HL-60 (cell line): ENCODE measurements around the gene ADAM15.
A peak's percentile ranks its signal among the peaks of the same experiment; 100 is the strongest.

ENCODE experiments used
- DNase-seq, 2 experiments: peaks; one replicate each; pipeline ENCODE4 v3.0.0-alpha.2; 2010 to 2020; ENCODE audit warnings: low read depth in 1 of 2, low spot score in 1 of 2
- H3K27ac ChIP-seq: fragments of 250-450 bp; sonication (Bioruptor Pico); replicated peaks from 2 replicates; pipeline ENCODE4 v1.5.1; 2020; ENCODE audit warnings: mild to moderate bottlenecking, moderate library complexity
- H3K27me3 ChIP-seq: fragments of 250-450 bp; sonication (Bioruptor Pico); 2 replicates; pipeline ENCODE4 v1.5.1; 2021; ENCODE audit warnings: mild to moderate bottlenecking, moderate library complexity; ENCODE audit not compliant: insufficient read depth, poor library complexity, severe bottlenecking
- H3K4me3 ChIP-seq: replicated peaks from 2 replicates; pipeline ENCODE4 v1.5.1; 2011; ENCODE audit warnings: mild to moderate bottlenecking, control low read depth, low read length; ENCODE audit not compliant: insufficient read depth
- GABPA ChIP-seq: IDR thresholded peaks from 2 replicates; pipeline ENCODE4 v1.6.1; 2012; ENCODE audit warnings: low read depth
- POLR2AphosphoS5 ChIP-seq: IDR thresholded peaks from 2 replicates; pipeline ENCODE4 v1.6.1; 2012; ENCODE audit warnings: low read depth
- SPI1 ChIP-seq: IDR thresholded peaks from 2 replicates; pipeline ENCODE4 v1.6.1; 2012; ENCODE audit warnings: low read depth, mild to moderate bottlenecking, borderline replicate concordance
- TF ChIP-seq, protein P1 (sequence below): IDR thresholded peaks from one replicate; pipeline ENCODE4 v1.5.1; 2011; ENCODE audit warnings: low read length, control low read depth, inconsistent platforms; ENCODE audit not compliant: insufficient read depth
- TF ChIP-seq, protein P2 (sequence below): IDR thresholded peaks from 2 replicates; pipeline ENCODE4 v1.6.1; 2012; ENCODE audit warnings: low read depth; ENCODE audit not compliant: insufficient replicate concordance

Gene ADAM15

DNA sequence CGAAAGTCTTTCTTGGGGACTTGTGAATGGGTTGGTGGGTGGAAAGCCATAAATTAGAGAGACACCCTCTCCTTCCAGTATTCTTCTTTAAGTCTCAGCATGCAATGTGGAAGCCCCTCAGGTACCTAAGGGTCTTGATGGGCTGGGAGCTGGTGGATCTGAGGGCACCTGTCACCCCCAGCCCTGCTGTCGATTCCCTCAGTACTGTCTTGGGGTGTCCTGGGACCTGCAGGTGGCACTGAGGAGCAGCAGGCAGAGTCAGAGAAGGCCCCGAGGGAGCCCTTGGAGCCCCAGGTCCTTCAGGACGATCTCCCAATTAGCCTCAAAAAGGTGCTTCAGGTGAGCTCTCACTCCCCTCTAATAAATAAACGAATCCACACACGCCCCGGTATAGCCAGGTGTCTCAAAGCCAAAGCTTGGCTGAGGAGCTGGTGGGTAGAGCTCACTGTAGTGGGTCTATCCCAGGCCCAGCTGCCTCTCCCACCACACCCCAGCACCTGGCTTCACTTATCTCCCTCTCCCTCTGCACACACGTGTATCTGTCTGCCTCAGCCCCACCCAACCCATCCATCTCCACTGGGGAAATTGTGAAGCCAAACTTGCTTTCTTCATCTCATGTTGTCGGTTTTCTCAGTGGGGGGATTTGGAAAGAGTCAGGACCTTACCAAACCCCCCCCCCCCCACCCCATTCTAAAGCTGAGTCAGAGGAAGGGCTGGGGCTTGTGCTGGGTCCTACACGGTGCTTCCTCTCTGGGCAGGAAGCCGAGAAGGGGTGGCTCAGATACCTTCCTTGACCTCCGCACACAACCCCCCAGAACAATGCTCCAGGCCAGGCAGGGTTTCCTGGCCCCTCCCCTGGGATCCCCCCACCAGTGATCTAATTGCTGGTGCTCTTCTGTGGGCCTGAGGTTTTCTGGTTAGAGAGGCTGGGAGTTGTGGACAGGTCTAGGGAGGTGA, 1.6 kb downstream of the ADAM15 start:
- Histone ChIP-seq H3K27me3 (no peaks in the 10 kb centered on the region), H3K27ac (peak overlapping the region; percentile 75), H3K4me3 (peak overlapping the region; percentile 91)
- TF ChIP-seq, protein P1, sequence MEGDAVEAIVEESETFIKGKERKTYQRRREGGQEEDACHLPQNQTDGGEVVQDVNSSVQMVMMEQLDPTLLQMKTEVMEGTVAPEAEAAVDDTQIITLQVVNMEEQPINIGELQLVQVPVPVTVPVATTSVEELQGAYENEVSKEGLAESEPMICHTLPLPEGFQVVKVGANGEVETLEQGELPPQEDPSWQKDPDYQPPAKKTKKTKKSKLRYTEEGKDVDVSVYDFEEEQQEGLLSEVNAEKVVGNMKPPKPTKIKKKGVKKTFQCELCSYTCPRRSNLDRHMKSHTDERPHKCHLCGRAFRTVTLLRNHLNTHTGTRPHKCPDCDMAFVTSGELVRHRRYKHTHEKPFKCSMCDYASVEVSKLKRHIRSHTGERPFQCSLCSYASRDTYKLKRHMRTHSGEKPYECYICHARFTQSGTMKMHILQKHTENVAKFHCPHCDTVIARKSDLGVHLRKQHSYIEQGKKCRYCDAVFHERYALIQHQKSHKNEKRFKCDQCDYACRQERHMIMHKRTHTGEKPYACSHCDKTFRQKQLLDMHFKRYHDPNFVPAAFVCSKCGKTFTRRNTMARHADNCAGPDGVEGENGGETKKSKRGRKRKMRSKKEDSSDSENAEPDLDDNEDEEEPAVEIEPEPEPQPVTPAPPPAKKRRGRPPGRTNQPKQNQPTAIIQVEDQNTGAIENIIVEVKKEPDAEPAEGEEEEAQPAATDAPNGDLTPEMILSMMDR = peak; percentile 26
- no peak for TF ChIP-seq POLR2AphosphoS5
- DNase-seq = peak in 1 of 2 experiments; percentile 58

DNA sequence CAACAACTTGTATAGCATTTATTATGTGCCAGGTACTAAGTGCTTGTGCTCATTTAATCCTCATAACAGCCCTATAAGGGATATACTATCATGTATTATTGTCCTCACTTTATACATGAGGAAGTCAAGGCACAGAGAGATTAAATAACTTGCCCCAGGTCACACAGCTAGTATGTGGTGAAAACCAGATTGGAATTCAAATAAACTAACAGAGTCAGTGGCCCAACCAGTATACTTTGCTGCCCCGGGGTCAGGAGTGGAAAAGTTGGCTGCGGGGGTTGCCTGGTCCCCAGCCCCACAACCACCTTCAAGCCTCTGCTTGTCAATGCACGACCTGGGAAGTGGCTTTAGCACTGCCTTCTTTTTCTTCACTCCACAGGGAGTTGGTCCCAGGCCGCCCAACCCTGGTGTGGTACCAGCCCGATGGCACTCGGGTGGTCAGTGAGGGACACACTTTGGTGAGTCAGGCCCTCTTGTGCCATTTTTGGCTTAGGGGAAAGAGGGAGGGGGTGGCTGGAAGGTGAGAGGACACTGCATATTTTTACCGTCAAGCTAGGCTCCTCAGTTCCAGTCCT, 2.5 kb downstream of the ADAM15 start:
- Histone ChIP-seq H3K27ac (peak overlapping the region; percentile 54), H3K27me3 (no peaks in the 10 kb centered on the region), H3K4me3 (no peak overlapping the region)
- TF ChIP-seq GABPA = no peak
- no peak for TF ChIP-seq SPI1
- TF ChIP-seq, protein P1 = no peak
- DNase-seq = no peak

DNA sequence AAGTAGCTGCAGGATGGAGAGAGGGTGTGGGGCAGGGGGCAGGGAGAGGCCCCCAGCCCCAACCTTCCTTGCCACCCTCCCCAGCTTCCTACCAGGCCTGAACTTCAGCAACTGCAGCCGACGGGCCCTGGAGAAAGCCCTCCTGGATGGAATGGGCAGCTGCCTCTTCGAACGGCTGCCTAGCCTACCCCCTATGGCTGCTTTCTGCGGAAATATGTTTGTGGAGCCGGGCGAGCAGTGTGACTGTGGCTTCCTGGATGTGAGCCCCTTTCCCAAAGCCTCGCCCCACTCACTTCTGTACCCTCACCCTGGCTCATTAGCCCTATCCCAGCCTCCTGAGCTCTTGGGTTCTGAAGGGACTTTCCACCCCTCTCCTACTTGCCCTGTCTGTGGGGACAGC, 6.0 kb downstream of the ADAM15 start:
- TF ChIP-seq, protein P1 = no peak
- TF ChIP-seq POLR2AphosphoS5 (no peak), SPI1 (no peak), GABPA (no peak)
- TF ChIP-seq, protein P2, sequence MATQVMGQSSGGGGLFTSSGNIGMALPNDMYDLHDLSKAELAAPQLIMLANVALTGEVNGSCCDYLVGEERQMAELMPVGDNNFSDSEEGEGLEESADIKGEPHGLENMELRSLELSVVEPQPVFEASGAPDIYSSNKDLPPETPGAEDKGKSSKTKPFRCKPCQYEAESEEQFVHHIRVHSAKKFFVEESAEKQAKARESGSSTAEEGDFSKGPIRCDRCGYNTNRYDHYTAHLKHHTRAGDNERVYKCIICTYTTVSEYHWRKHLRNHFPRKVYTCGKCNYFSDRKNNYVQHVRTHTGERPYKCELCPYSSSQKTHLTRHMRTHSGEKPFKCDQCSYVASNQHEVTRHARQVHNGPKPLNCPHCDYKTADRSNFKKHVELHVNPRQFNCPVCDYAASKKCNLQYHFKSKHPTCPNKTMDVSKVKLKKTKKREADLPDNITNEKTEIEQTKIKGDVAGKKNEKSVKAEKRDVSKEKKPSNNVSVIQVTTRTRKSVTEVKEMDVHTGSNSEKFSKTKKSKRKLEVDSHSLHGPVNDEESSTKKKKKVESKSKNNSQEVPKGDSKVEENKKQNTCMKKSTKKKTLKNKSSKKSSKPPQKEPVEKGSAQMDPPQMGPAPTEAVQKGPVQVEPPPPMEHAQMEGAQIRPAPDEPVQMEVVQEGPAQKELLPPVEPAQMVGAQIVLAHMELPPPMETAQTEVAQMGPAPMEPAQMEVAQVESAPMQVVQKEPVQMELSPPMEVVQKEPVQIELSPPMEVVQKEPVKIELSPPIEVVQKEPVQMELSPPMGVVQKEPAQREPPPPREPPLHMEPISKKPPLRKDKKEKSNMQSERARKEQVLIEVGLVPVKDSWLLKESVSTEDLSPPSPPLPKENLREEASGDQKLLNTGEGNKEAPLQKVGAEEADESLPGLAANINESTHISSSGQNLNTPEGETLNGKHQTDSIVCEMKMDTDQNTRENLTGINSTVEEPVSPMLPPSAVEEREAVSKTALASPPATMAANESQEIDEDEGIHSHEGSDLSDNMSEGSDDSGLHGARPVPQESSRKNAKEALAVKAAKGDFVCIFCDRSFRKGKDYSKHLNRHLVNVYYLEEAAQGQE = no peak
- Histone ChIP-seq H3K27me3 (no peaks in the 10 kb centered on the region), H3K27ac (no peak overlapping the region), H3K4me3 (no peak overlapping the region)
- DNase-seq = no peak

DNA sequence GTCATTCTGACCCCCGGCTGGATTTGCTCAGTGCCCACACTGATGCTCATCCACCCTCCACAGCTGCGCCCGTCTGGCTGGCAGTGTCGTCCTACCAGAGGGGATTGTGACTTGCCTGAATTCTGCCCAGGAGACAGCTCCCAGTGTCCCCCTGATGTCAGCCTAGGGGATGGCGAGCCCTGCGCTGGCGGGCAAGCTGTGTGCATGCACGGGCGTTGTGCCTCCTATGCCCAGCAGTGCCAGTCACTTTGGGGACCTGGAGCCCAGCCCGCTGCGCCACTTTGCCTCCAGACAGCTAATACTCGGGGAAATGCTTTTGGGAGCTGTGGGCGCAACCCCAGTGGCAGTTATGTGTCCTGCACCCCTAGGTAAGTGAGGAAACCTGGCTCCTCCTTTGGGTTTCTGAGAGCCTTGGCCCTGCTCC, 6.7 kb downstream of the ADAM15 start:
- H3K27me3 ChIP-seq = no peaks in the 10 kb centered on the region
- H3K4me3 ChIP-seq = no peak overlapping the region
- no peak for DNase-seq
- TF ChIP-seq, protein P1 = no peak
- TF ChIP-seq, protein P2 = no peak
- TF ChIP-seq POLR2AphosphoS5 (no peak), SPI1 (no peak), GABPA (no peak)
- no peak overlapping the region for H3K27ac ChIP-seq
